GM19099 (cell line): ENCODE measurements around the gene CRY2.

Source experiments
- POLR2A ChIP-seq: IDR thresholded peaks from 3 replicates; pipeline ENCODE4 v1.6.1; 2011; ENCODE audit warnings: low read depth; ENCODE audit not compliant: insufficient read length; ENCODE audit errors: extremely low read depth

CRY2 gene

DNA sequence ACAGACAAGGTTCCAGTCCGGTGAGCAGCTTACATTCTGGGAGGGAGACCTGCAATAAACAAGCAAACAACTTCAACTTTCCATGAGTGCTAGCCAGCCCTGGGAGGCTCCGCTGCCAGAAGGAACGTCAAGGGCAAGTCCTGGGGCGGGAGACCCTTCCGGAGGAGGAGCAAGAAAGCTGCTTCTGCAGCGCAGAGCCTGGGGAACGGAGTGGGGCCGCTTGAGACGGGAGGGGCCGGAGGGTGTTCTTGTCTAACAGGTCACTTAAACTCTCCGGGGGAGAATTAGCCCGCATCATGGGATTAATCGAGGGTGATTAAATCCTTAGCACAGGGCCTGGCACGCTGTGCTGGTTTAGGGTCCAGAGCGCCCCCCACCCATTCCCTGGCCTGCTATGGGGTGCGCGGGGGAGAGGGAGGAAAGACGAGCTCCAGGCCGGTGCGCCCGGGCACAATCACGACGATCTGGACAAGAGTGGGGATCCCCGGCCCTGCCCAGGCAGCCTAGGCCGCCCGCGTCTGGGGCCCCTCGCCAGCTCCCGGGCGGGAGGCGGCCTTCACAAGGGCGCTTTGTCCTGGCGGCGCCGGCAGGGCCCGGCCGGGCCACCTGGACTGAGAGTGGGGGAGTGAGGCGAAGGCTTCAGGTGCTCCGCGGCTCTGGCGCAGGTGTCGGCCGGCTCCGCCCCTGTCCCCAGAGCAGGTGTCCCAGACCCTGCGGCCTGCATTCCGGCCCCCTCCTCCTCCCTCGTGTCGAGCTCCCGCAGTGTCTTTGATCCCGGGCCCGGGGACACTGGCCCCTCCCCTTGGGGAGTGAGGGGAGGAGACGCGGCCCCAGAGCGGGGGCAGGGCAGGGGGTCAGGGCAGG, 74.5 kb downstream of the CRY2 start:
- no peak for TF ChIP-seq POLR2A

DNA sequence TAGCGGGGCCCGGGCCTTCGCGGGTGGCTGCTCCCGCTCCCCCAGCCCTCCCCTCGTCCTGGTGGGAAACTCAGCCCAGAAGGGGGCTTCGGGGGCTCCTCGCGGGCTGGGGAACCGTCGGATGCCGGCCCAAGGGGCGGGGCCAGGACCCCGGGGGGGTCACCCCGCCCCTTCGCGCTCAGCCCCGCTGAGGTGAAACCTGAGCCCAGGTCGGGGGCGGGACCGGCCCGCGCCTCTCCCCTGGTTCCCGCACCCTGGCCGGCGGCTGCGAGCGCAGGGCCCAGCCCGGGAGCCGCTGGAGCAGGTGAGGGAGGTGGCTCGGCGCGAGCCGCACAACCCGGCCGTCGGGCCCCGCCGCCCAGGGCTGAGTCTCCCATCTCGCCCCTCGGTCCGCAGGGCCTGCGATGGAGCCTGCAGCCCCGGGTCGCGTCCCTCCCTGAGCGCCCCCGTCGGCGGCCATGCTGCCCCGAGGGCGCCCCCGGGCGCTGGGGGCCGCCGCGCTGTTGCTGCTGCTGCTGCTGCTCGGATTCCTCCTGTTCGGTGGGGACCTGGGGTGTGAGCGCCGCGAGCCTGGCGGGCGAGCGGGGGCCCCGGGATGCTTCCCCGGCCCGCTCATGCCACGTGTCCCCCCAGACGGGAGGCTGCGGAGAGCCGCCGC, 75.3 kb downstream of the CRY2 start, which contains the start of gene LARGE2:
TSS of gene LARGE2 (plus strand) at position 232 of the 658 bp plus-strand sequence. CDS start at position 459, 227 bp downstream.
- TF ChIP-seq POLR2A = no peak

DNA sequence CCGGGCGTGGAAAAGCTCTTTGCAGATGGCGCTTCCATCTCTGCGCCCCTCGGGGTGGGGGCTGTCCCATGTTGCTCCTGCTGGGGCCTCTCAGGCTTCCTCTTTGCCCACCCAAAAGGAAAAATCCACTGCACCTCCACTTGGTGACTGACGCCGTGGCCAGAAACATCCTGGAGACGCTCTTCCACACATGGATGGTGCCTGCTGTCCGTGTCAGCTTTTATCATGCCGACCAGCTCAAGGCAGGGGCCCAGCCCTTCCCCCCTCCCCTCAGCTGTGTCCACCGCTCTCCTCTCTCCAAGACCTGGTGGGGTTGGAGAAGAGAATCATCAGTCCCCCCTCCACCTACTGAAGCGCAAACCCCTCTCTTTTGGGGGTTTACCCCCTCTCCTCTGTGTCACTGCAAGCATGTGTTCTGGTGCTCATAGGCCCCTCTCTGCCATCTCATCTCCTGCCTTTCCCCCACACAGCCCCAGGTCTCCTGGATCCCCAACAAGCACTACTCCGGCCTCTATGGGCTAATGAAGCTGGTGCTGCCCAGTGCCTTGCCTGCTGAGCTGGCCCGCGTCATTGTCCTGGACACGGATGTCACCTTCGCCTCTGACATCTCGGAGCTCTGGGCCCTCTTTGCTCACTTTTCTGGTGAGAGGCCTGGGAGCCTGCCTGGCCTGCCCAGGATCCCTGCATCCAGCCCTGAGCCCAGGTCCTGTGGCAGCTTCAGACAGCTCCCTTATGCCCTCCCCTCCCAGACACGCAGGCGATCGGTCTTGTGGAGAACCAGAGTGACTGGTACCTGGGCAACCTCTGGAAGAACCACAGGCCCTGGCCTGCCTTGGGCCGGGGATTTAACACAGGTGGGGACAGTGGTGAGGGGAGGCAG, 77.0 kb downstream of the CRY2 start:
- TF ChIP-seq POLR2A = no peak

DNA sequence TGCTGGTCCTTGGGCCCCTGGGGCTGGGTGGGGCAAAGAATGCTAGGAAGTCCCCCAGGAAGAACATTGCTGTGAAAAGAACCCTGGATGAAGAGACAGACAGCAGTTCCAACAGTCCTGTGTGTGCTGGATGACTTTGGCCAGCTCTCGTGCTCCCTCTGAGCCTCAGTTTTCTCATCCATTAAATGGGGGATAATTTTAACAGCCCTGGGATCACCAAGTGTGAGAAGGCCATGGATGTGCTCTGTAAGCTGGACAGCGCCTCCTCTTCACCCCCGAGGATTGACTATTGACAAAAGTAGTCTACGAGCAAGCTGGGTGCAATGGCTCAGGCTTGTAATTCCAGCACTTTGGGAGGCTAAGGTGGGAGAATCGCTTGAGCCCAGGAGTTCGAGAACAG, 77.7 kb downstream of the CRY2 start:
- TF ChIP-seq POLR2A = no peak

DNA sequence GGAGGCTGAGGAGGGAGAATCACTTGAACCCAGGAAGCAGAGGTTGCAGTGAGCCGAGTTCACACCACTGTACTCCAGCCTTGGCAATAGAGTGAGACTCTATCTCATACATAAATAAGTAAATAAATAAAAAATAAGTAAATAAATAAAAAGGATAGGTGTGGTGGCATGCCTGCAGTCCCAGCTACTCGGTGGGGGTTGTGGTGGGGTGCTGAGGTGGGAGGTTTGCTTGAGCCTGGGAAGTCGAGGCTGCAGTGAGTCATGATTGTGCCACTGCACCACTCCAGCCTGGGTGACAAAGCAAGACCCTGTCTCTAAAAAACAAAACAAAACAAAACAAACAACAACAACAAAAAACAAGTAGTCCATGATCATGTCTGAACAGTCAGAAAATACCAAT, 78.3 kb downstream of the CRY2 start:
- TF ChIP-seq POLR2A = no peak

DNA sequence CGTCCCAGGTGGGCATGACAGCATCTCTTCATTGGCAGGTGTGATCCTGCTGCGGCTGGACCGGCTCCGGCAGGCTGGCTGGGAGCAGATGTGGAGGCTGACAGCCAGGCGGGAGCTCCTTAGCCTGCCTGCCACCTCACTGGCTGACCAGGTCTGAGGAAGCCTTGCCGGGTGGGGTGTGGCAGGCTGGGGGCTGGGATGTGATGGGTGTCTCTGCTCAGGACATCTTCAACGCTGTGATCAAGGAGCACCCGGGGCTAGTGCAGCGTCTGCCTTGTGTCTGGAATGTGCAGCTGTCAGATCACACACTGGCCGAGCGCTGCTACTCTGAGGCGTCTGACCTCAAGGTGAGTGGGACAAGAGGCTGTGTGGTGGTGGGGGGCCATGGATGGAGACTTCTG, 78.7 kb downstream of the CRY2 start:
- TF ChIP-seq POLR2A = no peak

DNA sequence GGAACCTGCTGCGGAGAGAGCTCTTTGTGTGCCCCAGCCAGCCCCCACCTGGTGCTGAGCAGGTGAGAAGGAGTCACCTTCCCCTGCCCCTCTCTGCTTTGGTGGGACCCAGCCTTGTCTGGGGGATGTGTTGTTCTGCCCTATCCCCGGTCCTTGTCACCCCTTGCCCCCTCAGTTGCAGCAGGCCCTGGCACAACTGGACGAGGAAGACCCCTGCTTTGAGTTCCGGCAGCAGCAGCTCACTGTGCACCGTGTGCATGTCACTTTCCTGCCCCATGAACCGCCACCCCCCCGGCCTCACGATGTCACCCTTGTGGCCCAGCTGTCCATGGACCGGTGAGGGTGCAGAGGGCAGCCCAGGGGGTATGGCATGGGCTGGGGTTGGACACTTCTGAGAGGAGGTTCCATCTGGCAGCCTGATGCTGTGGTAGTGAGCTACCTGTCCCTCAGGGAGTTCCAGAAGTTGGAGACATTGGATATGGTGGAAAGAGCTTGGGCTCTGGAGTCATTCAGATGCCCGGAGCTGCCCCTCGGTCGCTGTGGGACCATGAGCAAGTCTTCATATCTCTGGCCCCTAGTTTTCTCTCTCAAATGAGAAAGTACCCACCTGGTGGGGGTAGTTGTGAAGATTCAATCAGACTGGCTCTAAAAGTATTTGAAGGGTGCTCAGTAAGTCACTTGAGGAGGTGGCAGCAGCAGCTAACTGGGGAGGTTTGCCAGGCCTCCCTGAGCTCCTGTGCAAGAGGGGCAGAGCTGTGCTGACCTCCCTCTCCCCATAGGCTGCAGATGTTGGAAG, 79.5 kb downstream of the CRY2 start:
- no peak for TF ChIP-seq POLR2A

DNA sequence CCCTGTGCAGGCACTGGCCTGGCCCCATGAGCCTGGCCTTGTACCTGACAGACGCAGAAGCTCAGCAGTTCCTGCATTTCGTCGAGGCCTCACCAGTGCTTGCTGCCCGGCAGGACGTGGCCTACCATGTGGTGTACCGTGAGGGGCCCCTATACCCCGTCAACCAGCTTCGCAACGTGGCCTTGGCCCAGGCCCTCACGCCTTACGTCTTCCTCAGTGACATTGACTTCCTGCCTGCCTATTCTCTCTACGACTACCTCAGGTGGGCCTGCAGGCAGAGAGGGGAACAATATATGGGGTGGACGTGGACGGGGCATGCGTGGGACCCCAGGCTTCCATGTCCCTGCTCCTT, 80.0 kb downstream of the CRY2 start:
- no peak for TF ChIP-seq POLR2A

DNA sequence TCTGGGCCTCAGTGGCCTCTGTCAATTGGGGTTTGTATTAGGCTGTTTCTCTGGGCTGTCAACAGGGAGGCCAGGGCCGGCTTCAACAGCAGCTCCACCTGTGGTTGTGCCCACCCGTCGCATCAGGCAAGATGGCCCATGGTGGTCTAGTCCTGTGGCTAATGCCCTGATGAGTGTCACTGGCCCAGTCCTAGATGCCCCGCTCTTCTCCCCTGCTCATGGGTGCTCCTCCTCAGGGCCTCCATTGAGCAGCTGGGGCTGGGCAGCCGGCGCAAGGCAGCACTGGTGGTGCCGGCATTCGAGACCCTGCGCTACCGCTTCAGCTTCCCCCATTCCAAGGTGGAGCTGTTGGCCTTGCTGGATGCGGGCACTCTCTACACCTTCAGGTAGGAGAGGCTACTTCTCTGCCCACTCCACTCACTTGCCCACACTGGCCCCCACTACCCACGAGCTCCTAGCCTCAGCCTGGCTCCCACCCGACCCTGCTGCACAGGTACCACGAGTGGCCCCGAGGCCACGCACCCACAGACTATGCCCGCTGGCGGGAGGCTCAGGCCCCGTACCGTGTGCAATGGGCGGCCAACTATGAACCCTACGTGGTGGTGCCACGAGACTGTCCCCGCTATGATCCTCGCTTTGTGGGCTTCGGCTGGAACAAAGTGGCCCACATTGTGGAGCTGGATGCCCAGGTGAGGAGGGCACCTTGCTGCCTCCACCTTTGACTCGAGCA, 80.6 kb downstream of the CRY2 start:
- TF ChIP-seq POLR2A = no peak

DNA sequence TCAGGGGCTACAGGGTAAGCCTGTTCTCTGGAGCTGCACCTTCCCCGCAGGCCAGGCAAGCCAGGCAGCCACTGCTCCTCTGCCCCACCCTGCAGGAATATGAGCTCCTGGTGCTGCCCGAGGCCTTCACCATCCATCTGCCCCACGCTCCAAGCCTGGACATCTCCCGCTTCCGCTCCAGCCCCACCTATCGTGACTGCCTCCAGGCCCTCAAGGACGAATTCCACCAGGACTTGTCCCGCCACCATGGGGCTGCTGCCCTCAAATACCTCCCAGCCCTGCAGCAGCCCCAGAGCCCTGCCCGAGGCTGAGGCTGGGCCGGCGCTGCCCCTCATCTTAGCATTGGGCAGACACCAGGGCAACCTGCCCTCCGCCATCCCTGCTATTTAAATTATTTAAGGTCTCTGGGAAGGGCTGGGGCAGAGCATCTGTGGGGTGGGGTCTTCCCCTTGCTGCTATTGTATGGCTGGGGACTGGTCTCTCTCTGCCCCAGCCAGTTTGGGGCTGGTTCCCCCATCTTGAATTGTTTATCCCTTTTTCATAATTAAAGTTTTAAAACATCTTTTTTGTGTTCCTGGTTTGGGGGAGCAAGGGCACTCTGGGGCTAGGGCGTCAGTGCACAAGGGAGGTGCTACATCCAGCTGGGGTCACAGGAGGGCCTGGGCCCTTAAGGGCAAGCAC, 81.4 kb downstream of the CRY2 start:
- TF ChIP-seq POLR2A = no peak

DNA sequence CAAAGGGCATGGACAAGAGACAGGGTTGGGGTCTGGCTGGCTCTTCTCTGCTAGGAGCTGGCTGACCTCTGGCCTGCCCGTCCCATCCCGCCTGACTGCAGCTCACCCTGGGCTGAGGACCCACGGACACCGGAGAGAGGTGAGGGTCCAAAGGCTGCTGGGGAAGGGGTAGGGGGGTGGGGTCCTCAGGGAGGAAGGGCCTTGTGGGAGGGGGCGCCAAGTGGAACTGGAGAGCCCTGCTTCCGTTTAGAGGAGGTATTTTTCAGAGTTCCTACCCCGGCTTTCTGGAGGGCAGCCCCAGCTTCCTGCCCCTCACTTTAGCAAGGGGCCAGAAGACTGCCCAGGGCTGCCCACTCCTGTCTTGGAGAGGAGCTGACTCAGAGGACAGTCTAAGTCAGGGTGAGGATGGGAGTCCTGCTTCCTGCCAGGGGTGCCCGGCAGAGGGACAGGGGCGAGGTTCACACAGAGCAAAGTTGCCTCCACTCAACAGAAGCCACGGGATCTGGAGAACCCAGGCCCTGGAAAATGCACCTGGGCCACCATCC, 82.3 kb downstream of the CRY2 start:
- peak; percentile 33 for TF ChIP-seq POLR2A

DNA sequence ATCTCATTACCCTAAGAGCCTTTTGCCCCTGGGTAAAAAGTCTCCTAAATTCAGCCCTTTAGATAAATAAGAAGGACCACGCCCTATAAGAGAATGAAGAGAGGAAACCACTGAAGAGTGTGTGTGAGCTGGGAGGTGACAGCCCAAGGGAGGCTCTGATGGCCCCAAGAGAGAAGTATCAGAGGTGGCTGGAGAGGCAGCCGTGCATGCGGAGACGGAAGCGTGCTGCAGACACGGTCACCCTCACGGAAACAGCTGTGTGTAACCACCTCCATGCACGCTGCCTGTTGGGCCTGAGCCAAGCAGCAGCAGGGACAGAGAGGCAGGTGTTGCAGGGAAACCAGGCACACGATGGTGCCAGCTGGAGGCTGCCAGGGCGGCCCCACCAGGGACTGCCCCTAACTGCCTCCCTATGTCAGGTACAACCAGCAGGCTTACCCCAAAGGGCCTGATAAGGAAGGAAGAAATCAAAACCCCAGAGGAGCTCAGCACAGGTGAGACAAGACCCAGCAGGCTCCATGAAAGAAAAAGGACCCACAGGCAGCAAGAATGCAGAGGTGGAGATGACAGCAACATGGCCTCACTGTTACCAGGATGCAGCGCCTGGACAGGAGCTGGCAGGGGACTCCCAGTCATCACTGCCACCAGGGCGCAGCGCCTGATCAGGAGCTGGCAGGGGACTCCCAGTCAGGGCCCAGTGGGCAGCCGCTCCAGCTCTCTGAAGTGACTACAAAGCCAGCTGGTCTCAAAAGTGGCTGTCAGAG, 82.9 kb downstream of the CRY2 start:
- TF ChIP-seq POLR2A = peak; percentile 19

DNA sequence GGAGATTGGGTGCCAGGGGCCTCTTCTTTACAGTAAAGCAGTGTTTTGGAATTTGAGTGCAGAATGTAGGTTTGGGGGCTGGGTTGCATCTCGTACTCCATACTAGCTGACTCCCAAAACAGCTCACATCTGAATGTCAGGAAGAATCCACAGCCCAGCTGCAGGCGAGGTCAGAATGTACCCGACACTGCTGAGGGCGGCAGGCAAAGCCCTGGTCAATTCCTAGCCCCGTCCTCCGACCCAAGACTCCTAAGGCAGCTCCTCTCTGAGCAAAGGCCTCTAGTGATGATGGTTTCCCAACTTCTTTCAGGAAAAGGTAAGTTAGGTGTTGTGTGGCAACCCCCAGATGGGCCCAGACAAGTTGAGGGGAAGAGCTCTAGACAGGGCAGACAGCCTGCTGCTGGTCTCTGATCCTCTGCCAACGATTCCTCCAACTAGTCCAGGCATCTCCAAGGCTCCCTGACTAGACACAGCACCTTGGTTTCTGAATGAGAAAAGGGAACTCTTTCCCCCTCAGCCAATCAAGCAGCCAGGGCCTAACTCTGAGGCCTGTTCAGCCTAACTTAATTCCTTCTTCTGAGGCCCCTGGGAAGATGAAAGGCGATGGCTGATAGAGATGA, 83.8 kb downstream of the CRY2 start:
- no peak for TF ChIP-seq POLR2A
